Amniotic stem cell (primary cell): Measurements from ENCODE around the gene STAC3.
"Not testable (repeated sequence)": the region's sequence is repeated elsewhere in the genome, so short reads cannot be mapped to it uniquely, and the experiment has no call there.

ENCODE experiments used
- DNase-seq: peaks from one replicate; lab custom pipeline; 2025; lab: John Stamatoyannopoulos, UW

Gene STAC3

DNA sequence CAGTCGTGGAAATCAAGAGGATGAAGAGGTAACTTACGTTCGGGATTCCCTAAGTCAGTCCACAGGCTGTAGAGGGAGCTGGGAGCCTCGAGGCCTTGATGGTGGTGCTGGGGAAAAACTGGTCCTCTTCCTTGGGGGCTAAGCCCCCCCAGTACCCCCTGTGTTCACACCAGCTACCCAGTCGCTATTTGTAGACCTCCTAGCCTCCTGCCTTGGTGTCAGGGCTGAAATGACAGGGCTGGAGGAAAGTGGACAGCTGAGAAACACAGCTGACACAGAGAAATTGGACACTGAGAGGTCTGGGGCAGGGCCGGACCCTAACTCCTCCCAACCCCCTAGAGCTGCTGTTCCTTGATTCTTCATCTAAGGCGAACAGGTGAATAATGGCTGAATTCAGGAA lies at the start of gene STAC3:
TSS of gene STAC3 (minus strand) at position 232 of the 400 bp plus-strand sequence. CDS start 1,551 bp downstream, outside the sequence.
- no peak for DNase-seq

DNA sequence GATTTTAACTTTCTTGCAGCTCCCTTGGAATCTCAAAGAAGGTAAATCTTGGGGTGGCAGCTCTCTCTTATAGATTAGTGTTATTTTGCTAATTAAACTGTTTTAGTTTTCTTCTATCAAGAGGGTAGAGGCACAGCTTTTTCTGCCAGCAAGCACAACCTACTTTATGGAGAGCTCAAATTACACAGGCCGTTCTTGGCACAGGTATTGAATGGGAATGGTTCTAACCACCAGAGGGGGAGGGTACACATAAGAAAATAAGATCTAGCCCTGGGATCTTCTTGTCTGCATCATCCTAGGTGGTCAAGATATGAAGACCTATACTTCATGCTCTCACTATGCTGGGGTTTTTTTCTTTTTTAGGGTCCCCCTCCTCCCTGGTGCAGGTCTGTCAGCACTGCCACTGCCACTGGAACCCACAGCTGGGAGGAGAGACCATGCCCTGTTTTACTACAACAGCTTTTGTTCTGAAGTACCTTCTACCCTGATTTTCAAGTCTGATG lies 48.6 kb upstream of the STAC3 start:
- no peak for DNase-seq

DNA sequence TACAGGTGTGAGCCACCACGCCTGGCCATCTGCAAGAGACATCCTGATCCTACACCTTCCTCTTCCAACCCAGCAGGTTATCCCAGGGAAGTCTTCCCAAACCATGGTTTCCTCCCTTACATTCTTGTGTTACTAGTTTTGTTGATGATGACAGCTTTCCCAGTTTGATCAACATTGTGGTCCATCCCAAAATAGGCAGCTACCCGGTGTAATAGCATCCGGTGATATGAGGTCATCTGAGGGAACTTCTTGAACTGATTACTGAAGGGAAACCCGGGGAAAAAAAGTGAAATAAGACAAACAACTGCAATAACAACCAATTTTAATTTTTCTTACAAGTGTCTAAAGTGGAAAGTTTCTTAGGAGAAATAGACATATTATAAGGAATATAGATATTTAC lies 45.3 kb upstream of the STAC3 start:
- no peak for DNase-seq

DNA sequence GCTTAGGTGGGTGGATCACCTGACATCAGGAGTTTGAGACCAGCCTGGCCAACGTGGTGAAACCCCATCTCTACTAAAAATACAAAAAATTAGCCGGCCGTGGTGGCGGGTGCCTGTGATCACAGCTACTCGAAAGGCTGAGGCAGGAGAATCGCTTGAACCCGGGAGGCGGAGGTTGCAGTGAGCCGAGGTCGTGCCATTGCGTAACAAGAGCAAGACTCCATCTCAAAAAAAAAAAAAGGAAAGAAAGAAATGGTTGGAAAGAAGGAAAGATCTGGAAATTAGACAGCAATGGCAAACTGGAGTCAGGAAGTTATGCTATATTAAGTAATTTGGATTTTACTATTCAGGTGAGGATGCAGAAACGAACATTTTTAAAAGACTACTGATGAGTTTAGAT lies 31.1 kb upstream of the STAC3 start:
- not testable (repeated sequence) for DNase-seq

DNA sequence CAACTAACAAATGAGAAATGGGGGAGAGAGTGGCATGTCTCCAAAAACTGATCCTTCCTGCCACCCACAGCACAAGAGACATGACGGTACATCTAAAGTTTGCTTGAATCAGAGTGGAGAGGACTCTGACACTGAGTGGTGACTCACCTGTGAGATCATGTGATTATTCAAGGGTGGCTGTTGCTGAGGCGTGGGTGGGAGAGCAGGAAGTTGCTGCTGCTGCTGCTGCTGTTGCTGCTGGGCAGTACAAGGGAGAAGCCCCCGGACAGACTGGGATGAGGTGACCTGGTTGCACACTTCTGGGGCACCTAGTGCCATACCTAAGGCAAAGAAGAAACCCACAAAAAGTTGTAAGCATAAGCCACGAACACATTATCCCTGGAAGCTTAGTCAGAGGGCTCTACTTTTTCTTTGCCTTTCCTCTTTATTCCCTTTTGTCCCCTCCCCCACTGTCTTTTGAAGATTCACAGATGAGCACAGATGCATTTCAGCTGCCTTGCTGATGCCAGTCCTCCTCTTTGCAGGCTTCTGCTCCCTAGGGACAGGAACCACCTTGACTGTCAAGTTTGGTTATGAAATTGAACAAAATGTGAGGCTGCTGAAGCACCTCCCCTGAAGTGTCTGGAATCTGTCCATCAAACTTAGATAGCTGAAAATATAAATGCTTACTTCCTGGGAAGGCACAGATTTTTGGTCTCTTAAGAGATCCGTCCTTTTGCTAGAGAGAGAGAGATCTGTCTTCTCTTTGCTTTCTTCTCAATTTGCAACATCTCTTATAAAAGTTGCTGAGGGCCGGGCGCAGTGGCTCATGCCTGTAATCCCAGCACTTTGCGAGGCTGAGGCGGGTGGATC lies 29.4 kb upstream of the STAC3 start:
- peak; percentile 80 for DNase-seq

DNA sequence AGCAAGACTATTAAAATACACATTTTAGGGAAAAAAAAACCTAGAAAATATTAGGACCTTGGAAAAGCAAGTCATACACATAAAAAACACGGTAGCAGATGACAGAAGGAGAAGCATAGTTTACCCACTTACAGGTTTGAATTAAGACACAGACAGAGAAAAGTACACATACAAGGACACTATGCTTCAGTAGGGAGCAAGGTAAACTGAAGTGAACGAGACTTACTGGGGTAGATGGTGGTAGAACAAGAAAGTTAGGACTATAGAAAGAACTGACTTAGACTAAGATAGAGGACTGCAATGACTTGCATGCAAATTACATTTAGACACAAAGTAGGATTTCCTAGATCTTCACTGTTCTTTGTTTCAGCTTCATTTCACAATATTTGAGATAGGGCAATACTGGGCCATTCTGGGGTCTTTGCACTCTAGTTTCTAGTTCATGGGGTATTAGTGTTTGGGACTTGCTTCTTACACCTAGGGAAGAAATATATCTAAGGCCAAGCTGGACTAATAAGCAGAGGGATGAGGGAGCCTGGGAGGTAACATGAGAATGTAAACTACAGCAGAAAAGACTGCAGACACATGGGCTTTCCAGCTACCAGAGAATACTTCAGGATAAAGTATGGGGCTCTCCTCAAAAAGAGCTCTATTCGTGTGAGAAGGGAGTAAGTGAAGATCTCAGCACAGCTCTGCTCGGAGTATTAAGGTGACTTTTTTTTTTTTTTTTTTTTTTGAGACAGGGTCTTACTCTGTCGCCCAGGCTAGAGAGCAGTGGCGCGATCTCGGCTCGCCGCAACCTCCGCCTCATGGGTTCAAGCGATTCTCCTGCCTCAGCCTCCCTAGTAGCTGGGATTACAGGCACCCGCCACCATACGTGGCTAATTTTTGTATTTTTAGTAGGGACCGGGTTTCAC lies 27.7 kb upstream of the STAC3 start:
- DNase-seq: no peak

DNA sequence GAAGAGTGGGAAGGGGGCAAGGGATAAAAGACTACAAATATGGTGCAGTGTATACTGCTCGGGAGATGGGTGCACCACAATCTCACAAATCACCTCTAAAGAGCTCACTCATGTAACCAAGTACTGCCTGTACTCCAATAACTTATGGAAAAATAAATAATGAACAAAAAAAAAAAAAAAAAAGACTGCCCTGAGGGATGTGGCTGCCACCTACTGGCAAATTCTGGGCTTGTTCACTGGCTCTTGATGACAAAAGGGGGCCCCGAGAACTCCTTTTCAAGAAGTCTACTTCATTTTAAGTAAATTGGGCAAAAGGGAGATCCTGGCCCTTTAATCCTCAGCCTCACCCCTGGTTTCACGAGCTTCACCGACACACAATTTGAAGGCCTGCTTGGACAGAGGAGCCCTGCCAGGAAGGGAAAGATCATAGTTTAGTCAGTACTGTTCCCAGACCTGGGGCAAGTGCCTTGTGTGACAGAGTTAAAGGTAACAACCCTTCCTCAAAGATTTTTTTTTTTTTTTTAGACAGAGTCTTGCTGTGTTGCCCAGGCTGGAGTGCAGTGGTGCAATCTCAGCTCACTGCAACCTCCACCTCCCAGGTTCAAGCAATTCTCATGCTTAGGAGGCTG lies 26.1 kb upstream of the STAC3 start:
- DNase-seq: peak; percentile 7

DNA sequence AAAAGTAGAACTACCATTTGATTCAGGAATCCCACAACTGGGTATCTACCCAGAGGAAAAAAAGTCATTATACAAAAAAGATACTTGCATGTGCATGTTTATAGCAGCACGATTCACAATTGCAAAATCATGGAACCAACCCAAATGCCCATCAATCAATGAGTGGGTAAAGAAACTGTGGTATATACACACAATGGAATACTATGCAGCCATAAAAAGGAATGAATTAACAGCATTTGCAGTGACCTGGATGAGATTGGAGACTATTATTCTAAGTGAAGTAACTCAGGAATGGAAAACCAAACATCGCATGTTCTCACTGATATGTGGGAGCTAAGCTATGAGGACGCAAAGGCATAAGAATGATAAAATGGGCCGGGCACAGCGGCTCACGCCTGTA lies 25.2 kb upstream of the STAC3 start:
- not testable (repeated sequence) for DNase-seq

DNA sequence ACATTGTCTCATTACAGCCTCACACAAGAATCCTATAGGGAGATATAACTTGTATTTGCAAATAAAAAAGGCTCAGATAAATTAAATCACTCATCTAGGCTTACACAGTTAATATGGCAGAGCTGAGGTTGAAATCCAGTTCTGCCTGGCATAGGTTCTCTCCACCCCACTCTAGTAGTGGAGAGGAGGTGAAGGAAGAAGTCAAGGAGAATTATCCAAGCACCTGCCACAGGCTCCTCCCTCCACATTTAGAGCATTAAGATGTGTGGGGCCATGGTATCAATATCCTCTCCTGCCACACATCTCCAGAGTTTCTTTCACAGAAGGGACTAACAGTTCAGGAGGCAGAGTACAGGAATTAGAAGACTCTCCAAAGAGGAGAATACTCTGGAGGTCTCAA lies 22.5 kb upstream of the STAC3 start:
- DNase-seq: no peak

DNA sequence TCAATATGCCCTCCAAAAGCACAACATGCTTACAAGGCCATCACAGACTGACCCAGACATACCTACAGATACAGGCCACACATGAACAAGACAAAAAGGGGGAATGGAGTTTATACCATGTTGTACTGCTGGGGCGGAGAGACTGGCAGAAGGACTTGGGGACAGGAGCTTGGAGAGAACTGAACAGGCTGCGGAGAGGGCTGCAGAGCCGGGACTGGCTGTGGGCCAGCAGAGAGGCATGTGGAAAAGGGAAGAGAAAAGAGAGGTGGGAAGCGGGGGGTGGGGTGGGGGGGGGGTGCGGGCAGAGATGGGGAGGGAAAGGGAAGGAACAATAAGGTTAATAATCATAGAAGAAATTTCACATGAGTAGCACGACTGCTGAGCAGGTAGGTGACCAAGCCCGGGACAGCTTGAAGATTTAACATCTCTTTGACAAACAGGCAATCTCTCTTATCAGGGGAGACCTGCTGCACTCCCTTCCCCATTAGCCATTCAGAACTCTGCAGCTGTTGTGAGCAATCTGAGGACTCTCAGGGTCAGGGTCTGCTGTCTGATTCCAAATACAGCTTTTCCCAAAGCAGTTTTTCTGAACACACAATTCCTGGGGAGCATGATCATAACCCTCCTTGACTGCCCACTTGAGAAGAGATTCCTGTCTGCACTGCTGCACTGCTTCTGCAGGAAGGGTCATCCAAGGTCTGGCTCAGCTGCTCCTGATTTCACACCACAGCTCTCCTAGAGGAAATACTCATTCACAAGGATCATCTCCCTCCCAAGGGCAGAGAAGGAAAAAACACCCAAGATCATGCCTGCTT lies 21.6 kb upstream of the STAC3 start:
- DNase-seq: no peak

DNA sequence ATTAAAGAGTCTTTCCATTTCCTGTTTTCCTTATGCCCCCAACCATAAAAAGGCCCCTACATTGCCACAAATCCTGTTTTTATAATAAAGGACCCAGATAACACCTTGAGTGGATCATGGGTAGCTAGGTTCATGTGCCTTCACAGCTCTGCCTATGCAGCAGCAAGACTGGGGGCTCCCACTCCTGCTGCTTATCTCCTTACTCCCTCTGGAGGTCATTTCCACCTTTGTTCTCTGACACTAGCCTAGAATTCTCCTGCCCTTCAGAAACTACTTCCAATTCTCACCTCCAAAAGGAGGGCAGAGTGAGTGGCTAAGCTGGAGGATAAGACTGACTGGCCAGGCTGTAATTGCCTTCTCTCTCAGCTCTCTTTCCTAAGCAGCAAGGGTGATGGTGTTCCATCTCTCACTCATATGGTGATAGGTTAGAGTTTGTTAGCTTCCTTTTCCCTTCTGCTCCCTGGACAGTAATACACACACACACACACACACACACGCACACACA lies 20.0 kb upstream of the STAC3 start:
- DNase-seq: no peak

DNA sequence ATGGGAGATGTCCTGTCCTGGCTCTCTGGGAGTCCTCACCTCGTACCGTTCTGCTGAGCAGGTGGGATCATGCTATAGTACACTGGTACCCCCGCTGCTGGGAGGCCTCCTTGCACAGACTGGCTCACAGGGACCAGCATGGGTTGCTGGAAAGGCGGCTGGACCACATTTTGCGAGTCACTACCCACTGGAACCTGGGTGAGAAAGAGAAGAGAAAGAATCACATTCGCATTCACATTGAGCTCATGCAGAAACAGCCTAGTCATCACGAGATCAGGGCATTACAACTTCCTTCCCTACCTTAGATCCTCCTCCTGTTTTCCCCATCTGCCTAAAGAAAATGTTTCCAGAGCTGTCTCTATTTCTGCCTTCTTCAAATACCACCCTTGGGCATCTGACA lies 17.3 kb upstream of the STAC3 start:
- no peak for DNase-seq

DNA sequence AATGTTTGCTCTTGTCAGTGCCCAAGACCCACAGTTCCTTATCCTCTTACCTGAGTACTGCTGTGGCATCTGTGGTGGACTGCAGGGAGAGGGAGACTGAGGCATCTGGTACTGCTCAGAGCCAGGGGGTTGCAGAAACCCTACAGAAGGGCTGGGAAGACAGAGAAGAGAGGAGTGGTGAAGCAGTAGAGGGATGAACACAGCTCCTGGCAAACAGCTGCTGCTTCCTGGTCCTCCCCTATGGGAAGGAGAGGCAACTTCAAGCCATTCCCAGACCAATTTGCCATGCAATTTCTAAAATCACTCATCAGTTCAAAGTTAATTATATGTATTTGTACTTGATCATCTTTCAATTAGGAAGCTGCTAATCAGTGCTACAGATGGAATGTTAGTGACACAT lies 15.7 kb upstream of the STAC3 start:
- no peak for DNase-seq

DNA sequence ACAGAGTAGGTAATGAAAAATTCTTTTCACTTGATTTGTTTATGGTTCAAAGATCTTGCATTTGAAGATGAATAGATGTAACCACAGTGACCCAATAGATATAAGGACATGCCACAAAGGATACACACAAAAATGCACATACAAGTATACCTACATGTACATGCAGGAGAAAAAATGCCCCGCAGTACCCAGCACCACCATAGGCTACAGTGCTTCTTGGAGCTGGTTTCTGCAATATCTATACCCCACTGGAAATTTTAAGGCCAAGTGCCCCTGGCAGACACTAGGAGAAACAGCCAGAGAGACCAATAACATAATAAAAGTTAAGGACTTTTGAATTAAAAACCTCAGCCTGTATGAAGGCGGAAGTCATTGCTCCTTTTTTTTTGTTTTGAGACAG lies 12.1 kb upstream of the STAC3 start:
- DNase-seq: no peak

DNA sequence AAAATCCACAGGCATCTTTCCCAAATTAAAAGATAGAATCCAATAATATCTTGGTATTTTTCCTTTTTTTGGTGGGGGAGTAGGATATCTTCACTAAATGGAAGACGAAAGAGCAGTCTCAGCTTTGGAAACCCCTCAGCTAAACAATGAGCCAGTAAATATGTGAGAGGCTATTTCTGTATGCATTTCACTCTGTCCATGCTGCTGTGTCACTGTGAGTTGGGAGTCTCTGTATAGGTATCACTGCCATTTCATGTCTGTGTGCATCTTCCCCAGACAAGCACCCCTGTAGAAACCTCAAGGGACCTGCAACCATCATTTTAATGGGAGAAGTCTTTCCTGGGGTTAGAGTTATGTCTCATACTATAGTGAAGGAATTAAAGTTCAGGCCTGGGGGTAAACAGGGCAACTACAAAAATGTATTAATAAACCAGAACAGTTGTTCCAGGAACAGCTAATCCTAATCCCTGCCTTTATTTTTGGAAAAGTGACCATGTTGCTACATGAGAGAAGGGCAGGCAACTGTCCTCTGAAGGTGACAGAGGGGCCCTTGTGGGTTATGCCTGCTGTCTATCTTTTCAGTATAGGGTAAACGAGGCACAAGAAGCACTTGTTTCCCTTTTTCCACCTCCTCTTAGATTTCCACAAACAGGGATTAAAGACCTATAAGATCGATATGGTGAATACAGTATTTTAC lies 11.3 kb upstream of the STAC3 start:
- DNase-seq: no peak

DNA sequence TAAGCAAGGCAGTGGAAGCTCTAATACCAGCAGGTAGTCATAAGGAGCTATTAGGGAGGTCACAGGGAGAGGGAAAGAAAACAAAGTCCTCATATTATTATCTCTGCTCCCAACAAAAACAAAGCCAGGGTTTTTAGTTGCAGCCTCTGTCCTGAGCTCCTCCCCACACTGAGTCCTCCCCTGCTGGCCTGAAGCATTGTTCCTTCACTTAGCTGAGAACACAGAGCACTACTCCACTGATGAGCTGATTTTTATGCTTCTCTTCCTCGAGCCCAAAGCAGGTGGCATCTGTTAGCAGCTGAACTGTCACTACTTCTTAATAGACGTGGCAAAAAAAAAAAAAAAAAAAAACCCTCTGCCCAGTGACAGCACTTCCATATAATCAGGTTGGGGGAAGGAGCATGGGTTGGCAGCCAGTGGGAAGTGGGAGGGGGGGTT lies 10.5 kb upstream of the STAC3 start:
- DNase-seq: no peak

DNA sequence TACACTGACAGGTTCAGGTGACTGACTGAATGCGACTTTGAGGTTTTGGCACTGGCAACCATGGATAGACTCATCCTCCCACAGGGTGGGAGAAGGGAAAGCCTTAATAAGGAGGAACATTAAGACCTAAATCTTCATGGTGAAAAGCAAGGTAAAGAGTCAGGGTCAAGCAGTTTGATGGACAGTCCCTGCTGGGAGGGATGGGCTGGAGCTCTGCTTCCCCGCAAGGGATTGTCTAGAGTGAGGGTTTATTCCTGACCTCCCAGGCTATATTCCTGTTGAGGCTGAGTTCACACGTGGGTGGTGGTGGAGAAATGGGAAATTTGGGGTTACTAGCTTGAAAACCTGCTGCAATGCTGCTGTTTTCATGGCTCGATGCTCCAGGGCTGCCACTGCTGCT lies 9.4 kb upstream of the STAC3 start:
- DNase-seq: no peak

DNA sequence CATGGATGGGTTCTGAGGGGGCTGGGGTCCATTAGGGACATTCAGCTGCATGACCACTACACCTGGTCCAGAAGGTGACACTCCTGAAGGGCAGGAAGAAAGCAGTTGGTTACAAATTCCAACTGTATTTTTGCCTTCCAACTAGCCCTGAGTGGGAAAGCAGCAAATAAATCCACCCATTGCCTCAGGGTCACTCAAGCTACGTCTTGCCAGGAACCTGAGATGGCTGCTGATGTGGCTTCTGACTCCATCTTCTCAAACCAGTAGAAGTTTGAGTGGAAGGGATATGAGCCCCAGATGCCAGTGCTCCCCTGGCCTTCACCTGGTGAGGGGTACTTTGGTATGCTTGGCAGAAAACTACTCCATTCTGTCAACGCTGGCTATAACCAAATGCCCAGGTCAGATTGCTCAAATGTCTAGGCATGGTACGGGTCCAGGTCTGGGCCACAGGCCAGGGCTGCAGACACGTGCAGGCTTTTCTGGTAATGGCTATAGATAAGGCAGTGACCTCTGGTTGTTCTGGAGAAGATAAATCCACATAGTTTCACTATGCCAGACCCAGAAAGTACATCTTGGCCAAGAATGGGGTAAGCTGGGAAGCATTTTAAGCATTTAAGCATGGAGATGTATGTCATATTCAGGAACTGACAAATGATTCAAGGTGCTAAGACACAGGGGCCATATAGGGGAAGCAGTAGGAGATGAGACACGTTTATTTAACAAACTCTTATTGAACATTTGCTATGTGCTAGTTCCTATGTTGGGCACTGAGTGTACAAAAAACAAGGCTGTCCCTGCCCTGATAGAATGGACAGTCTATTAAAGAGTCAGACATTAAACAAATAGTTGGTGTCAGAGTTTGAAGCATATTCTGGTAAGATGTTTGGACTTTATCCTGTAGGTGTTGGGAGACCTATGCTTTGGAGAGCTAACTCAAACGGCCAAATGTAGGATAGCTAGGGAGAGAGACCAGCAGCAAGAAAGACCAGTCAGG lies 8.3 kb upstream of the STAC3 start:
- no peak for DNase-seq

DNA sequence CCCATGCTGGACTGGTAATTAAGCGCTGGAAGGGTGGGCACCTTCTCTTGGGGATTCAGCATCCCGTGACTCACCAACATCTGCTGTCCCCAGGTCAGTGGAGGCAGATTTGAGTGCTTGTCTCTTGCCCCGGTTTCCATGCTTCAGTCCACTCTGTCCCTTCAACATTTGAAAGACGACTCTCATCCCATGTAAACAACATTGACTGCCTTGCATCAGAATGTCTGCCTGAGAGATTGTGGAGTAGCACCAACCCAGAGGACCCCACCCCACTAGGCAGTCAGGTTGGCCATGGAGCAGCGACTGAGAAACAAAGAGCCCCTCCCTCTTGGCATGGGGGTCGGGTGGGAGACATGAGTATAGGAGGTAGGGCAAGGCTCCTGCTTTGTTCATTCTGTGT lies 4.9 kb upstream of the STAC3 start:
- no peak for DNase-seq
